ENCODE data around the gene KHDRBS2.

Gene KHDRBS2

DNA sequence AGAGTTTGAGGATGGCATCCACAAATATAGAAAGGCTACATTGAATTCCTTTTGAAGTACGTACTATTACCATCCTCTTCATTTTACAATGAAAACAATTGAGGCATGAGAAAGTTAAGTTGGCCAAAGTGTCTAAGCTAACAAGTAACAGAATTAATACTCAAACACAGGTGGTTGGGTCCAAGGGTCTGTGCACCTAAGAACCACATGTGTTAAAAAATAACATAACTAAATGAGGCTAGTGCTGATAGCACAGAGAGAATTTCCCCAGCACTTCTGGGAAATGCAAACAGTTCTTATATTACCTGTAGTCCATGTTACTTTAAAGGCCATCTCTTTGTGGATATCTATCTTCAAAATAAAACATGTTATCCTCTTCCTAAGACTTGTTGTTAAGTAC lies 10.5 kb upstream of the KHDRBS2 start:
- no peak overlapping the region for H3K4me3 ChIP-seq (ENCODE audit: low read length)
- H3K9ac ChIP-seq (ENCODE audit: low read length), result no peak overlapping the region
- H3K23ac ChIP-seq (ENCODE audit: low read length), result no peak overlapping the region
- no peak for DNase-seq
- no peaks in the 10 kb centered on the region for H3K4me1 ChIP-seq (ENCODE audit: control insufficient read depth, low read depth, low read length)
- H3K4me2 ChIP-seq (ENCODE audit: low read length), result no peak overlapping the region
- no peak overlapping the region for H2BK5ac ChIP-seq (ENCODE audit: low read length)
- H3K4ac ChIP-seq (ENCODE audit: low read depth, low read length), result no peak overlapping the region
- H2BK15ac ChIP-seq (replicated peaks; ENCODE audit: low read depth), result no peak overlapping the region
- H3K79me1 ChIP-seq (ENCODE audit: low read length), result no peaks in the 10 kb centered on the region
- H3K36me3 ChIP-seq (ENCODE audit: control insufficient read depth, insufficient read depth, low read length), result no peaks in the 10 kb centered on the region
- H4K8ac ChIP-seq (ENCODE audit: low read depth, low read length), result no peak overlapping the region
- no peaks in the 10 kb centered on the region for H3K79me2 ChIP-seq (ENCODE audit: control insufficient read depth, insufficient read depth, low read length)
- no peak overlapping the region for H4K5ac ChIP-seq (ENCODE audit: low read length)
- no peak overlapping the region for H3K27ac ChIP-seq (ENCODE audit: low read depth, low read length)
- H3K18ac ChIP-seq (ENCODE audit: low read length), result no peak overlapping the region
- H2AK5ac ChIP-seq (ENCODE audit: low read length), result no peak overlapping the region
- H3K56ac ChIP-seq (ENCODE audit: low read length), result no peak overlapping the region
- H2BK120ac ChIP-seq (ENCODE audit: low read depth, low read length), result no peak overlapping the region
- H3K27me3 ChIP-seq (ENCODE audit: insufficient read depth, low read length, poor library complexity), result no peaks in the 10 kb centered on the region
- WGBS (ENCODE audit: extremely low coverage, insufficient coverage, low lambda C conversion rate), result no CpG with 5 or more reads among the region's 1 CpG

DNA sequence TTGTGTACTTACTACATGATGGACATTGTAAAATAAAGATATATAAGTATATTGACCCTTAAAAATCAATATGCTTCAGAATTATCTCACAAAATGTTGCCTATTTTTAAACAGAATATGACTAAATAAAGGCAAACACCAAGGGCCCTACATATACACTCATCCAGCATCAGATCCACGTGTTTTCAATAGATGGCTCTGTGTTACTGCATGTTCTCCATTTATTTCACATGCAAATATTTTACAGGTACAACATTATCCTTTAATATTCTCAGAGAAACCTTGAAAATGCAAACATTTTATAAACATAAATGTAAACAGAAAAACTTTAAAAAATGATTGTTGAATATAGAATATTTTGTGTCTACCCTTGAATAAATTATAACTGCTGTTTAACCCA lies 2.9 kb upstream of the KHDRBS2 start:
- Histone ChIP-seq H3K23ac (ENCODE audit: low read length) (no peak overlapping the region), H3K79me2 (ENCODE audit: control insufficient read depth, insufficient read depth, low read length) (no peaks in the 10 kb centered on the region), H3K79me1 (ENCODE audit: low read length) (no peaks in the 10 kb centered on the region), H3K4me1 (ENCODE audit: control insufficient read depth, low read depth, low read length) (no peaks in the 10 kb centered on the region), H4K5ac (ENCODE audit: low read length) (no peak overlapping the region), H3K9ac (ENCODE audit: low read length) (no peak overlapping the region), H3K36me3 (ENCODE audit: control insufficient read depth, insufficient read depth, low read length) (no peaks in the 10 kb centered on the region), H3K27me3 (ENCODE audit: insufficient read depth, low read length, poor library complexity) (no peaks in the 10 kb centered on the region), H3K4me2 (ENCODE audit: low read length) (no peak overlapping the region), H3K18ac (ENCODE audit: low read length) (no peak overlapping the region), H4K8ac (ENCODE audit: low read depth, low read length) (no peak overlapping the region), H2AK5ac (ENCODE audit: low read length) (no peak overlapping the region), H3K4me3 (ENCODE audit: low read length) (no peak overlapping the region), H3K27ac (ENCODE audit: low read depth, low read length) (no peak overlapping the region), H3K4ac (ENCODE audit: low read depth, low read length) (no peak overlapping the region), H3K56ac (ENCODE audit: low read length) (no peak overlapping the region), H2BK5ac (ENCODE audit: low read length) (no peak overlapping the region), H2BK120ac (ENCODE audit: low read depth, low read length) (no peak overlapping the region), H2BK15ac (replicated peaks; ENCODE audit: low read depth) (no peak overlapping the region)
- no peak for DNase-seq
- WGBS (ENCODE audit: extremely low coverage, insufficient coverage, low lambda C conversion rate), result no CpG with 5 or more reads among the region's 1 CpG

- H3K4me2 ChIP-seq (ENCODE audit: low read length), result no peak overlapping the region
- no peak overlapping the region for H3K23ac ChIP-seq (ENCODE audit: low read length)
- no peak overlapping the region for H2BK15ac ChIP-seq (replicated peaks; ENCODE audit: low read depth)
- H3K79me2 ChIP-seq (ENCODE audit: control insufficient read depth, insufficient read depth, low read length), result no peaks in the 10 kb centered on the region
- WGBS (ENCODE audit: extremely low coverage, insufficient coverage, low lambda C conversion rate), result no CpG with 5 or more reads among the region's 2 CpGs
- no peak overlapping the region for H2BK120ac ChIP-seq (ENCODE audit: low read depth, low read length)
- H3K4me1 ChIP-seq (ENCODE audit: control insufficient read depth, low read depth, low read length), result no peaks in the 10 kb centered on the region
- DNase-seq, result no peak
- no peaks in the 10 kb centered on the region for H3K36me3 ChIP-seq (ENCODE audit: control insufficient read depth, insufficient read depth, low read length)
- no peak overlapping the region for H2BK5ac ChIP-seq (ENCODE audit: low read length)
- no peak overlapping the region for H4K5ac ChIP-seq (ENCODE audit: low read length)
- H3K9ac ChIP-seq (ENCODE audit: low read length), result no peak overlapping the region
- H3K4me3 ChIP-seq (ENCODE audit: low read length), result no peak overlapping the region
- no peaks in the 10 kb centered on the region for H3K79me1 ChIP-seq (ENCODE audit: low read length)
- H3K56ac ChIP-seq (ENCODE audit: low read length), result no peak overlapping the region
- H3K27ac ChIP-seq (ENCODE audit: low read depth, low read length), result no peak overlapping the region
- H3K4ac ChIP-seq (ENCODE audit: low read depth, low read length), result no peak overlapping the region
- H4K8ac ChIP-seq (ENCODE audit: low read depth, low read length), result no peak overlapping the region
- no peak overlapping the region for H2AK5ac ChIP-seq (ENCODE audit: low read length)
- H3K18ac ChIP-seq (ENCODE audit: low read length), result no peak overlapping the region
- H3K27me3 ChIP-seq (ENCODE audit: insufficient read depth, low read length, poor library complexity), result no peaks in the 10 kb centered on the region
These were observed 2.5 kb upstream of the KHDRBS2 start for GRCh38 chr6:62288562-62288961.

DNA sequence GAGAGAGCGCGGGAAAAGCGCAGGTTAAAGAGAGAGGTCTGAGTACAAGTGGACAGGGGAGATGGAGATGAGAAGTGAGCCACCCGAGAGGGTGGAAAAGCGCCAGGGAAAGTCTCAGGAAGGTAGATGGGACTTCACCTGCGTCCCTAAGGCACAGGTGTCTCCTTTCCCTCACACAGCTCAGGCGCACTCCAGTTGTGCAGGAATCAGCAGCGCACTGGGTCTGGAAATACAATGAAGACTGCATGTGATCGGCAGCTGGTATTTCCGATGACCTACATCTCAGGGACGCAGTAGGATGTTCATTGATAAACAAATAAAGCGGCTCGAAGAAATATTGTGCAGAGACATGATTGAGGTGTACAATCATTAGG lies 432 bp upstream of the KHDRBS2 start:
- H3K27ac ChIP-seq (ENCODE audit: low read depth, low read length), result no peak overlapping the region
- no peaks in the 10 kb centered on the region for H3K79me2 ChIP-seq (ENCODE audit: control insufficient read depth, insufficient read depth, low read length)
- H2AK5ac ChIP-seq (ENCODE audit: low read length), result no peak overlapping the region
- peak overlapping the region; percentile 69 for H3K56ac ChIP-seq (ENCODE audit: low read length)
- no peaks in the 10 kb centered on the region for H3K36me3 ChIP-seq (ENCODE audit: control insufficient read depth, insufficient read depth, low read length)
- H4K5ac ChIP-seq (ENCODE audit: low read length), result no peak overlapping the region
- H3K9ac ChIP-seq (ENCODE audit: low read length), result peak overlapping the region; percentile 42
- no peak overlapping the region for H4K8ac ChIP-seq (ENCODE audit: low read depth, low read length)
- no peak overlapping the region for H2BK15ac ChIP-seq (replicated peaks; ENCODE audit: low read depth)
- no peaks in the 10 kb centered on the region for H3K4me1 ChIP-seq (ENCODE audit: control insufficient read depth, low read depth, low read length)
- WGBS (ENCODE audit: extremely low coverage, insufficient coverage, low lambda C conversion rate), result no CpG with 5 or more reads among the region's 13 CpGs
- no peak for DNase-seq
- H2BK5ac ChIP-seq (ENCODE audit: low read length), result no peak overlapping the region
- no peaks in the 10 kb centered on the region for H3K27me3 ChIP-seq (ENCODE audit: insufficient read depth, low read length, poor library complexity)
- H3K4me3 ChIP-seq (ENCODE audit: low read length), result peak overlapping the region; percentile 26
- peak overlapping the region; percentile 87 for H3K4me2 ChIP-seq (ENCODE audit: low read length)
- H3K4ac ChIP-seq (ENCODE audit: low read depth, low read length), result no peak overlapping the region
- H3K79me1 ChIP-seq (ENCODE audit: low read length), result no peaks in the 10 kb centered on the region
- no peak overlapping the region for H3K23ac ChIP-seq (ENCODE audit: low read length)
- H3K18ac ChIP-seq (ENCODE audit: low read length), result no peak overlapping the region
- H2BK120ac ChIP-seq (ENCODE audit: low read depth, low read length), result no peak overlapping the region

- H3K4me3 ChIP-seq (ENCODE audit: low read length), result no peak overlapping the region
- WGBS (ENCODE audit: extremely low coverage, insufficient coverage, low lambda C conversion rate), result no CpG with 5 or more reads among the region's 2 CpGs
- H3K79me2 ChIP-seq (ENCODE audit: control insufficient read depth, insufficient read depth, low read length), result no peaks in the 10 kb centered on the region
These were observed 1.3 kb downstream of the KHDRBS2 start for GRCh38 chr6:62284725-62285124.

GRCh38 chr6:62283796-62284411 lies 2.1 kb downstream of the KHDRBS2 start:
- Histone ChIP-seq H3K79me2 (ENCODE audit: control insufficient read depth, insufficient read depth, low read length) (no peaks in the 10 kb centered on the region), H3K9ac (ENCODE audit: low read length) (no peak overlapping the region), H3K23ac (ENCODE audit: low read length) (no peak overlapping the region), H3K4me2 (ENCODE audit: low read length) (no peak overlapping the region), H3K79me1 (ENCODE audit: low read length) (no peaks in the 10 kb centered on the region), H4K8ac (ENCODE audit: low read depth, low read length) (no peak overlapping the region), H3K27ac (ENCODE audit: low read depth, low read length) (no peak overlapping the region), H3K4me1 (ENCODE audit: control insufficient read depth, low read depth, low read length) (no peaks in the 10 kb centered on the region), H3K56ac (ENCODE audit: low read length) (no peak overlapping the region), H2BK120ac (ENCODE audit: low read depth, low read length) (no peak overlapping the region), H2BK15ac (replicated peaks; ENCODE audit: low read depth) (no peak overlapping the region), H2BK5ac (ENCODE audit: low read length) (no peak overlapping the region), H3K4me3 (ENCODE audit: low read length) (no peak overlapping the region), H4K5ac (ENCODE audit: low read length) (no peak overlapping the region), H3K36me3 (ENCODE audit: control insufficient read depth, insufficient read depth, low read length) (no peaks in the 10 kb centered on the region), H3K27me3 (ENCODE audit: insufficient read depth, low read length, poor library complexity) (no peaks in the 10 kb centered on the region), H2AK5ac (ENCODE audit: low read length) (no peak overlapping the region), H3K4ac (ENCODE audit: low read depth, low read length) (no peak overlapping the region), H3K18ac (ENCODE audit: low read length) (no peak overlapping the region)
- DNase-seq, result peak; percentile 61
- WGBS (ENCODE audit: extremely low coverage, insufficient coverage, low lambda C conversion rate), result no CpG with 5 or more reads among the region's 2 CpGs

More at GRCh38 chr6:62284725-62285124, 1.3 kb downstream of the KHDRBS2 start:
- no peak overlapping the region for H4K8ac ChIP-seq (ENCODE audit: low read depth, low read length)
- no peak overlapping the region for H3K4ac ChIP-seq (ENCODE audit: low read depth, low read length)
- H3K56ac ChIP-seq (ENCODE audit: low read length), result no peak overlapping the region
- no peaks in the 10 kb centered on the region for H3K36me3 ChIP-seq (ENCODE audit: control insufficient read depth, insufficient read depth, low read length)
- DNase-seq, result no peak
- no peak overlapping the region for H3K27ac ChIP-seq (ENCODE audit: low read depth, low read length)
- no peak overlapping the region for H3K9ac ChIP-seq (ENCODE audit: low read length)
- no peaks in the 10 kb centered on the region for H3K4me1 ChIP-seq (ENCODE audit: control insufficient read depth, low read depth, low read length)
- H4K5ac ChIP-seq (ENCODE audit: low read length), result no peak overlapping the region
- no peak overlapping the region for H3K4me2 ChIP-seq (ENCODE audit: low read length)
- H3K23ac ChIP-seq (ENCODE audit: low read length), result no peak overlapping the region
- H3K79me1 ChIP-seq (ENCODE audit: low read length), result no peaks in the 10 kb centered on the region
- H2BK15ac ChIP-seq (replicated peaks; ENCODE audit: low read depth), result no peak overlapping the region
- no peak overlapping the region for H2BK5ac ChIP-seq (ENCODE audit: low read length)
- H2AK5ac ChIP-seq (ENCODE audit: low read length), result no peak overlapping the region
- H3K18ac ChIP-seq (ENCODE audit: low read length), result no peak overlapping the region
- no peak overlapping the region for H2BK120ac ChIP-seq (ENCODE audit: low read depth, low read length)
- H3K27me3 ChIP-seq (ENCODE audit: insufficient read depth, low read length, poor library complexity), result no peaks in the 10 kb centered on the region
